NCI-H2196 (cell line): ENCODE measurements around the gene RIPK4.
"Not testable (repeated sequence)": the region's sequence is repeated elsewhere in the genome, so short reads cannot be mapped to it uniquely, and the experiment has no call there.

Experiments
- DNase-seq: peaks from one replicate; lab custom pipeline; 2025; ENCODE audit not compliant: unreplicated experiment; lab: John Stamatoyannopoulos, UW

RIPK4 gene

GRCh38 chr21:41698071-41698470, 68.8 kb downstream of the RIPK4 start:
- DNase-seq = no peak

DNA sequence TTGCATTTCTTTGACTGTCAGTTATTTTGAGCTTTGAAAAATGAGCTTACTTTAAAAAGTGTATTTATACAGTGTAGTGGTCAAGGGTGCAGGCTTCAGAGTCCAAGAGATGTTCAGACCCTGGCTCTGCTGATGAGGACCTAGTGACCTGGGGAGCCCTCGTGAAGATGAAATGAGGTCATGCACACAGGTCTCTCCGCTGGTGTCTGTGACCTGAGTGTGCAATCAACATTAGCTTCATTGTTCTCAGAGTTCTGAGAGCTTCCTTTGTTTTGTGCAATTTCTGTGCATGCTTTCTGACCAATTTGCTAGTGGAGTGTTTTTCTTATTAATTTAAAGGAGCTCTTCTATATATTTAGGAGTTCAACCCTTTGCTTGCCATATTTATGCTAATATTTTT, 71.3 kb downstream of the RIPK4 start:
- DNase-seq = no peak

DNA sequence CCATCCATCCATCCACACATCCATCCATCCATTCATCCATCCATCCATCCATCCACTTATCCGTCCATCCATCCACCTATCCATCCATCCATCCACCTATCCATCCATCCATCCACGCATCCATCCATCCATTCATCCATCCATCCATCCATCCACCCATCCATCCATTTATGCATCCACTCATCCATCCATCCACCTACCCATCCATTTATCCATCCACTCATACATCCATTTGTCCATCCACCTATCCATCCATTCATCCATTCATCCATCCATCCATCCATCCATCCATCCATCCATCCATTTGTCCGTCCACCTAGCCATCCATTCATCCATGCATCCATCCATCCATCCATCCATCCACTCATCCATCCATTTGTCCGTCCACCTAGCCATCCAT, 72.8 kb downstream of the RIPK4 start:
- DNase-seq = not testable (repeated sequence)

DNA sequence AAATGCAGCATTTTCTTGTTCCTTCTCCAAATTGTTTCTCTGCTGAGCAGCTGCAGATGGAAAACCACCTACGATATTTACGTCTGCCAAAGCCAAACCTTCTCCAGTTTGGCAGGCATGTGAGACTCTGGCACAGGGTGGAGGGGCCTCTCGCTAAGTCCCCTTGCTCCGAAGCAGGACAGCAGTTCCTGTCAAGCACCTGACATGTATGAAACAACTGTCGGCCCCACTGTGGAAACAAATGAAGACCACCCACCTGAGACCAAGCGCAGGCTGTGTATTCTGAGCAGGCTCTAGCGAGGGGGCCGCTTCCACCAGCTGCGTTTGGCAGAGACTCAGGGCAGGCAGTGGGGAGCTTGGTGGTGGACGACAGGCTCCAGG, 74.7 kb downstream of the RIPK4 start:
- DNase-seq = no peak

DNA sequence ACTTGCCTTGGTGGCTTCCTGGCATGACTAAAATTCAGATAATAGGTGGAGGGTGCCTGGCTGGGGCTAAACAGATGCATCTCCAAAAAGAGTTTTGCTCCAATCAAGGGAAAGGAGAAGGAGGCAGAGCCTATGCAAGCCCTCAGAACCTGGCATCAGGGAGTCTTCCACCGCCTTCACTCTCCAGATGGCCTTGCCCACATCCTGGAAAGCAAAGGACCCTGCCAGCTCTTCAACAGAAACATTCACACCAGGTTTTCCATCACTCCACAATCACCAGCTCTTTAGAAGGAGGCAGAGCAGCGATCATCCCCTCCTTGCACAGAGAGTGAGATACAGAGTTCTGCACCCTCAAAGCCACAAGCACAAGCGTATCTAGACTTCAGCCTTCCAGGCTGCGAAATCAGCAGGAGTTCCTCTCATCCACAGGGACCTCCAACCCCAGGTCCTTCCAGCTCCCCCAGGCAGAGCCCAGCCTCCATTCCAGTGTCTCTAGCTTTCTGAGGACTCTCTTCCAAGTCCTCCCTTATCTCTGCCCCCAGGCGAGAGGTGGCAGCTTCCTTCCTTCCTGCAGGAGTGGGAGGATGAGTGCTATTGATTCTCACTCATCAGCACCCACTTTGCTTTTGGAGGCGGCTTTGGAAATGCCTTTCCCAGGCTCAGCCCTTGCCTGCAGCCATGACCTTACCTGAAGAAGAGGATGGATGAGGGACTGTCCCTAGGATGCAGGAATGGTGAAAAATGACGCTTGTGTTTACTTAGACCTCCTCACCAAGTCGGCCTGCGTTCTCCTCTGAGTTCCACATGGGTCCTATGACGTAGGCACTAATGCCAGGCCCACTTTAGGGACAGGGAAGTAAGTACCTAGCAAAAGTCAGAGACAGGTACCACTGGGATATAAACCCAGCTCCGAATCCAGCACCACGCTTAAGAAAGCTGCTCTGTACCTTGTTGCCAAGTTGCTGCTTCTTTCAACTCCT, 75.4 kb downstream of the RIPK4 start:
- no peak for DNase-seq
